H4 (cell line): ENCODE results near the gene ACOXL. TPM values are rescaled to one million over a fixed set of nuclear protein-coding genes. Genes with fewer than 3 reads are reported as not detected.

Experiments
- DNase-seq: peaks from one replicate; pipeline ENCODE4 v3.0.0-alpha.2; 2015; ENCODE audit warnings: low spot score
- total RNA-seq: library from RNA; depleted of rRNA; stranded (reverse); fragments of >200 nt; shearing (Covaris generic); gene quantifications from 2 replicates; pipeline ENCODE4 v1.2.3, GENCODE V29; 2014

ACOXL gene
- total RNA-seq, 1 experiment from 2014 or later = not detected

GRCh38 chr2:111007757-111008688 lies 275.6 kb downstream of the ACOXL start:
- no peak for DNase-seq

GRCh38 chr2:111011218-111011617 lies 278.8 kb downstream of the ACOXL start:
- no peak for DNase-seq

GRCh38 chr2:111015283-111015995 lies 283.1 kb downstream of the ACOXL start:
- DNase-seq = no peak

- no peak for DNase-seq
Measured at GRCh38 chr2:111017034-111017622, 284.8 kb downstream of the ACOXL start.

GRCh38 chr2:111017909-111018308 lies 285.5 kb downstream of the ACOXL start:
- DNase-seq = no peak

GRCh38 chr2:111019381-111019780 lies 287.0 kb downstream of the ACOXL start:
- no peak for DNase-seq

GRCh38 chr2:111022633-111023032 lies 290.3 kb downstream of the ACOXL start:
- no peak for DNase-seq

- no peak for DNase-seq
Measured at GRCh38 chr2:111024496-111024895, 292.1 kb downstream of the ACOXL start.

GRCh38 chr2:111025288-111025687 lies 292.9 kb downstream of the ACOXL start:
- DNase-seq = no peak

- DNase-seq = no peak
Measured at GRCh38 chr2:111028720-111029119, 296.3 kb downstream of the ACOXL start.

- no peak for DNase-seq
Measured at GRCh38 chr2:111029181-111029927, 297.0 kb downstream of the ACOXL start.

- DNase-seq = no peak
Measured at GRCh38 chr2:111030260-111030891, 298.0 kb downstream of the ACOXL start.

- no peak for DNase-seq
Measured at GRCh38 chr2:111030945-111031344, 298.6 kb downstream of the ACOXL start.

GRCh38 chr2:111031546-111032478 lies 299.4 kb downstream of the ACOXL start:
- DNase-seq = no peak

- DNase-seq = no peak
Measured at GRCh38 chr2:111032721-111033429, 300.5 kb downstream of the ACOXL start.

GRCh38 chr2:111034146-111034545 lies 301.8 kb downstream of the ACOXL start:
- no peak for DNase-seq

- DNase-seq = no peak
Measured at GRCh38 chr2:111034606-111035005, 302.2 kb downstream of the ACOXL start.

GRCh38 chr2:111035830-111036441 lies 303.6 kb downstream of the ACOXL start:
- no peak for DNase-seq

GRCh38 chr2:111037128-111037527 lies 304.8 kb downstream of the ACOXL start:
- DNase-seq = no peak
